Measurements from ENCODE around the gene TNKS1BP1.

TNKS1BP1 gene

DNA sequence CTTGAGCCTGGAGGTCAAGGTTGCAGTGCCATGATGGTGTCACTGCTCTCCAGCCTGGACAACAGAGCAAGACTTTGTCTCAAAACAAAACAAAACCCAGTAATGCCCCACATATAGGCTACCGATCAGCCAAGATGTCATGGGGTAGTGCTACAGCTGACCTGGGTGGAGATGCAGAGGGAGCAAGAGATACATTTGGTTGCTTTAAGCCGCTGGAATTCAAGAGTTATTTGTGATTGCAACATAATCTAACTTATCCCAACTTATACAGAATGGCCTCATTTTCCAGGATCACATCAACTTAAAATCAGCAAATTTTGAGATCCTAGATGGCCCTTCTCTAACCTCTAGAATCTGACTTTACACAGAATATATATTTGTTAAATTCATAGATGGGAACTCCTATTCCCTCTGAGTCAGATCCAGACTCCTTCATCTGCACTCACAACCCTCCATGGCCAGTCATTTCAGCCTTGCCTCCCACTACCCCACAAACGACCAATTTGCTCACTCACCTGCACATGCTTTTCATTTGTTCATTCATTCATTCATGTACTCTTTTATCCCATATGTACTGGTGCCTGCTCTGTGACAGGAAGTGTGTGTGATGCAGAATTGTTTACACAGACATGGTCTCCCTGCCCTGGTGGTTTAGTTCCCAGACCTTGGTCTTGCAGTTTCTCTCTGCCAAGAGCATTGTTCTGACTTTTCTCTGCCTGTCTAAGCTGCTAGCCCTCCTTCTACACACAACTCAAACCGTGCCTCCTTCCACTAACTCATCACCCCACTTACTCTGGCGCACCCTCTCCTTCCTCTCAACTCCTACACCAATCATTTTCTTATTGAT is 63.6 kb downstream of the TNKS1BP1 start:
- DNase-seq (ENCODE audit: low read depth in 1 of 2, low spot score in 1 of 2), result no peak

GRCh38 chr11:57256119-57256518 is 68.6 kb downstream of the TNKS1BP1 start:
- DNase-seq (ENCODE audit: low read depth in 1 of 2, low spot score in 1 of 2), result no peak

- DNase-seq (ENCODE audit: low read depth in 1 of 2, low spot score in 1 of 2), result no peak
Observed at GRCh38 chr11:57255618-57256017, 69.1 kb downstream of the TNKS1BP1 start.

DNA sequence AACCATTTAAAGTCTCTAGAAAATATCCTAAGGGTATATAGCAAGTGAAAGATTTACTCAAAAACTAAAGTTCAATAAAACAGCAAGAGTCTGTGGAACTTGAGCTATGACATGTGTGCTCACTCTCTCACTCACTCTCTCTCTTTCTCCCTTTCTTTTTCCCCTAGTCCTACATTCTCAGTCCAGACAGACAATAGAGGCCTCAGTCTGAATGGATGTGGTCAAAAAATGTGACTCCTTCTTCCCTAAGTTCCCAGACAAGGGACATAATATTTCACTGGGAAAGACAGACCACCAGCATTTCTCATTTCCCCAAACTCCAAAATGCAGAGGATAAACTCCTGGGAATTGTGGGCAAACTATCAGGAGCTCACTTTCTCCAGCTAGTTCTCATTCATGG is 70.1 kb downstream of the TNKS1BP1 start:
- DNase-seq (ENCODE audit: low read depth in 1 of 2, low spot score in 1 of 2), result no peak

DNA sequence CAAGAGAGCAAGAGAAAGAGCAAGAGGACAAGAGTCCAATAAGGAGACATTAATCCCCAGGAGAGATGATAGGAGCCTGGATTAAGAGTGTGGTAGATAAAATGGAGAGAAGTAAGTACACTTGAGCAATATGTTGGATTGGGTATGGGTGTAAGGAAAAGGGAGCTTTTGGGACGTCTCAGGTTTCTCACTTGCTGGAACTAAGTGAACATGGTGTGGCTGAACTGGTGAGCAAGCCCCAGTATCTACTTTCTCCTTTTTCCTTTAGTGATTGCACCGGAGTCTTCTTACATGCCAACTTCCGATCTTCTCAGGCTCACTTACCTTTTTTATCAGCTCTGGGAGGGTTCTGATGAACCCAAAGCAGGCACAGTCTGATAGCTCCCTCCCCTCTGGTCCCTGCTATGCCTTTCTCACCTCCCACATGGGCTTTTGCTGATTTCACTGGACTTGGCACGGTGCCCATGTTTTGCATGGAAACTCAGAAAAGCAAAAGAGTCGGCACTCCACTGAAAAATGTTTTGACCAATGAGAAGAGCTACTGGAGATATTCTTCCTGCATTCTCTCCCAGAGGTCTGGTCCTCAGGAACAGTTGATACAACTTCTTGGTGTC is 73.2 kb downstream of the TNKS1BP1 start:
- DNase-seq (ENCODE audit: low read depth in 1 of 2, low spot score in 1 of 2), result no peak

DNA sequence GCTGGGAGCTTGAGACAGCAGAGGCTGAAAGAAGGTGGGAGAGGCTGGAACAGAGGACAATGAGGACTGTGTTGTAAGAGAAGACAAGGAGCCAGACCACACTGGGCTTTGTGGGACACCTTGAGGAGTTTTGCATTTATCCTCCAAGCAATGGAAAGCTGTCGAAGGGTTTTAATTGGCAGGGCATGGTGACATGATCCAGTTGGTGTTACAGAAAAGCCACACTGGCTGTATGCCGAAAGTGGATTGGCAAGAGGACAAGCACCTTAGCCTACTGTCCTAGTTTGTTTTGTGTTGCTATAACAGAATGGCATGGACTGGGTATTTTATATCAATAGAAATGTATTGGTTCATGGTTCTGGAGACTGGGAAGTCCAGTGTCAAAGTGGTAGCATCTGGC is 73.7 kb downstream of the TNKS1BP1 start:
- no peak for DNase-seq (ENCODE audit: low read depth in 1 of 2, low spot score in 1 of 2)
